Body of pancreas (tissue), 4 donors: ENCODE data around the gene CRYBA2.

Experiments
- CTCF ChIP-seq, 7 experiments: fragments of 450-650 bp in 4 of 7; fragments of 200-600 bp in 3 of 7; sonication (generic) in 3 of 7; IDR thresholded peaks; one replicate each; pipeline ENCODE4 v1.5.1; 2016 to 2019; ENCODE audit warnings: antibody characterized with exemption in 7 of 7
- POLR2A ChIP-seq, 3 donors: fragments of 450-650 bp; IDR thresholded peaks; one replicate each; pipeline ENCODE4 v1.6.1; 2016; ENCODE audit warnings: antibody characterized with exemption in 3 of 3, mild to moderate bottlenecking in 2 of 3

GRCh38 chr2:218957671-218958070 is 35.6 kb downstream of the CRYBA2 start:
- TF ChIP-seq CTCF (IDR thresholded peaks at IDR 0.05), result no peak
- no peak for TF ChIP-seq POLR2A (IDR thresholded peaks at IDR 0.05)
